ENCODE results near the gene MARCHF5.

DNA sequence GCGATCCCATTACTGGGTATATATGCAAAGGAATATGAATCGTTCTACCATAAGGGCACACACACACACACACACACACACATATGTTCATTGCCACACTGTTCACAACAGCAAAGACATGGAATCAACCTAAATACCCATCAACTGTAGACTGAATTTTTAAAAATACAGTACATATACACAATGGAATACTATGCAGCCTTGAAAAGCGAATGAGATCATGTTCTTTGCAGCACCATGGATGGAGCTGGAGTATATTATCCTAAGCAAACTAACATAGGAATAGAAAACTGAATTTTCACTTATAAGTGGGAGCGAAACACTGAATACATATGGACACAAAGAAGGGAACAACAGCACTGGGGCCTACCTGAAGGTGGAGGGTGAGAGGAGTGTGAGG is 72.5 kb downstream of the MARCHF5 start:
- TF ChIP-seq, protein P1, sequence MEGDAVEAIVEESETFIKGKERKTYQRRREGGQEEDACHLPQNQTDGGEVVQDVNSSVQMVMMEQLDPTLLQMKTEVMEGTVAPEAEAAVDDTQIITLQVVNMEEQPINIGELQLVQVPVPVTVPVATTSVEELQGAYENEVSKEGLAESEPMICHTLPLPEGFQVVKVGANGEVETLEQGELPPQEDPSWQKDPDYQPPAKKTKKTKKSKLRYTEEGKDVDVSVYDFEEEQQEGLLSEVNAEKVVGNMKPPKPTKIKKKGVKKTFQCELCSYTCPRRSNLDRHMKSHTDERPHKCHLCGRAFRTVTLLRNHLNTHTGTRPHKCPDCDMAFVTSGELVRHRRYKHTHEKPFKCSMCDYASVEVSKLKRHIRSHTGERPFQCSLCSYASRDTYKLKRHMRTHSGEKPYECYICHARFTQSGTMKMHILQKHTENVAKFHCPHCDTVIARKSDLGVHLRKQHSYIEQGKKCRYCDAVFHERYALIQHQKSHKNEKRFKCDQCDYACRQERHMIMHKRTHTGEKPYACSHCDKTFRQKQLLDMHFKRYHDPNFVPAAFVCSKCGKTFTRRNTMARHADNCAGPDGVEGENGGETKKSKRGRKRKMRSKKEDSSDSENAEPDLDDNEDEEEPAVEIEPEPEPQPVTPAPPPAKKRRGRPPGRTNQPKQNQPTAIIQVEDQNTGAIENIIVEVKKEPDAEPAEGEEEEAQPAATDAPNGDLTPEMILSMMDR (IDR thresholded peaks at IDR 0.05 in 4 of 5, conservative IDR thresholded peaks at IDR 0.05 in 1 of 5): no peak
- TF ChIP-seq POLR2A (IDR thresholded peaks at IDR 0.05): no peak

All from gastrocnemius medialis (tissue), 4 donors.